NCI-H446 (cell line): Measurements from ENCODE around the gene SPTLC1.

Experiments used
- DNase-seq, 2 experiments: peaks; one replicate each; lab custom pipeline; 2025; lab: John Stamatoyannopoulos, UW

SPTLC1 gene

DNA sequence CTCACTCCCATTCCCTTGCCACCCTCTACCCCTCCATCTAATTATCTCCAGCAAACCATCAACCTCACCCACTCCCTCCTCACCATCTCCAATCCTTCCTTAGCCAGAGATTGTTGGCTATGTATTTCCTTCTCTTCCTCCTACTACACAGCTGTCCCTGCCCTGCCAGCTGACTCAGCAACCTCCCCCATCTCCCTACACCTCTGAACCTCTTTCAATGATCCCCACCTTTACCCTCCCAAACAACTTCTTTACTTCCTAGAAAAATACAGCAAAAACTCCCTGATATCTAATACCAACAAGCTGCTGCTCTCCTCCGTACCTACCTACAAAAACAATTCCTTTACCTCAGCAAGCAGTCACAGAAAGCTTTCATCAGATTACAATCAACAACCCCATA, 37.3 kb downstream of the SPTLC1 start:
- DNase-seq, result no peak

DNA sequence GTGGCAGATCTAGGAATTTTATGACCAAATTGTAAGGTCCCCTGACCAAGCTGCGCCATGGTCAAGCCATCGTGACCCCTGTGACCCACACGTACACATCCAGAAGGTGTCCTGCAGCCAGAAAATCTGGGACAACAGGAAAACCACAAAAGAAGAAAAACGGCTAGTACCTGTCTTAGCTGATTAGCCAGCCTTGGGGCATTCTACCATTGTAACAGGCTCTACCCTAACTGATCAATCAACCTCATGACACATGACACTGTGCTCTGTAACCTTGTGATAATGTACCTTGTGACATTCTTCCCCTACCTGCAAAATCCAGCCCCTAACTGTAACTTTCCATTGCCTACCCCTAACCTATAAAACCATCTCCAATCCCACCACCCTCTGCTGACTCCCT, 43.6 kb downstream of the SPTLC1 start:
- no peak for DNase-seq

DNA sequence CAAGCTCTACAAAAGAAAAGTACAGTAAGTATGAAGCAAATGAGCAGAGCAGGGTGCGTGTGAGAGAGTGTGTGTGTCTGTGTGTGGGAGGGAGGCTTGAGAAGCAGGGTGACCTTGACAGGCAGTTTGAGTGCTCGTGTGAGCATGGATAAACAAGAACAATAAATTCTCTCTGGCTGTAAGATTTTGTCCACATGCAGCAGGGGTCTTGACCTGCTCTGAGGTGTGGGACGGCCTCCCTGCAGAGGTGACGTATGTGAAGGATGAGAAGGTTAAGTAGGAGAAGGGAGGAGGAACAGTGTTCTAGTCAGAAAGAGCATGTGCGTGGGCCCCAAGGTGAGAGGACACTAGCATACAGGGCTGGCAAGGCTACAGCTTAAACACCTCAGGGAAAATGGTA, 49.0 kb downstream of the SPTLC1 start:
- no peak for DNase-seq

DNA sequence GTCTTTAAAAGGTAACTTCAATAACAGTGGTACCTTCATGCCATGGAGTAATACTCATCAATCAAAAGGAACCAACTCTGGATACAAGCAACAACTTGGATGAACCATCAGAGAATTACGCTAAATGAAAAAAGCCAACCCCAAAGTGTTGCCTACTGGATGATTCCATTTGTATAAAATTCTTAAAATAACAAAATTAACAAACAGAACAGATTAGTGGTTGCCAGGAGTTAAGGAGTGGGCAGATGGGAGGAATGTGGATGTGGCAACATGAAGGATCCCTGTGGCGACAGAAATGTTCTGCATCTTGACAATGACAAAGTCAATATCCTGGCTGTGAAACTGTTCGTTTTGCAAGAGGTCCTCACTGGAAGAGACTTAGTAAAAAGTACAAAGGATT, 50.5 kb downstream of the SPTLC1 start:
- peak in 1 of 2 experiments; percentile 1 for DNase-seq

DNA sequence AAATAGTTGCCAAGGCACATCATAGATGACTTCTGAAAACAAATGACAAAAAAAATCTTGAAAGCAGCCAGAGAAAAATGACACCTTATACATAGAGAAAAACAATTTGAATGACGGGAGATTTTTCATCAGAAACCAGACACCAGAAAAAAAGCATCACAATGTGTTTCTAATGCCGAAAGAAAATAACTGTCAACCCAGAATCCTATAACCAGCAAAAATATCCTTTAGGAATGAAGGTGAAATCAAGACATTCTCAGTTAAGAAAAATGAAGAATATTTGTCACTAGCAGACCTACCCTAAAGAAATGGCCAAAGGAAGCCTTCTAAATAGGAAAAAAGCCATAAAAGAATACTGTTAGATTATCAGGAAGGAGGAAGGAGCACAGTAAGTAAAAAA, 54.0 kb downstream of the SPTLC1 start:
- no peak for DNase-seq

DNA sequence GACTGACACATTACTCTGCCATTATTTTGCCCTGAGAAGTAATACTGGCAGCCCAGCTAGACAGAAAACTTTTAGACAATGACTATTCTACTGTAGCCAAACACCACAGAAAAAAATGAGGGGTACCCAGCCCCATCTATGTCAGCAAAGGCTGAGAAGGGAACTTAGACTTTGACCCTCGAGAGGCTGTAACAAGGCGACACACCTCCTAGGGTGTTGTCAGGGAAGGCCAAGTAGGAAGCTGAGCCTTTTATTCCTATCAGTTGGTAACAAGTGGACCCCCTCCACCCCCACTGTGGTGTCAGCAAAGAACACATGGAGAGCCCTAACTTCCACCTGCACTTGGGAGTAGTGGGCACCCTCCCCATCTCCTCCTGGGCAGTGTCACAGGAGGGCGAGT, 55.6 kb downstream of the SPTLC1 start:
- no peak for DNase-seq

DNA sequence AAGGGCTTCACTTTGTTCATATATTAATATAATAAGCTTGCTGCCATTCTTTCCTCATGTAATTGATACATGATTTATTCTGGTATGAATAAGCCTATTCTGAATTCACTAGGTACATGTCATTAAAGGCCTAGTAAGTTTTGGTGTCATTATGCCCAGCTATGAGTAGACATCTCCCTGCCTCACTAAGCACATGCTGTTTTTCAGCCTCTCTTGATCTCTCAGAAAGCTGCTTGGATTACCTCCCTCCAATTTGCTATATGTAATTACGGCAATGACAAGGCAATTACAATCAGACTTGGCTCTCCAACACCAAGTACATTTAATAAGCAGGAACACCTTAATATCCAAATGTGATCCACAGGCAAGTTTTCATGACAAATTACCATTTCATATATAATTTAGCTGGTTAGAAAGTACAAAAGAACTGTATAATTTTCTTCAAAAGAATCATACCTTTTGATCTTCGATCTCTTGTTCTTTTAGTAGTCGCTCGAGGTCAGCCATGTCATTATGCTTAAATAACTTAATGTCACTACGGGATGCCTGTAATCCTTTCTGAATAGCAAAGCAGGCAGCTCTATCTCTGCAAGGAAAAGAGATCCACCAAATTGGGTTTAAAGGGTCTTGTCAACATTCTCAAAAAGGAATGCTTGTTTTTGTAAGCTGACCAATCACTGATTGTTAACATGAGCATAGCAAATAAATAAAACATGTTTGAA, 56.3 kb downstream of the SPTLC1 start:
- DNase-seq, result no peak

DNA sequence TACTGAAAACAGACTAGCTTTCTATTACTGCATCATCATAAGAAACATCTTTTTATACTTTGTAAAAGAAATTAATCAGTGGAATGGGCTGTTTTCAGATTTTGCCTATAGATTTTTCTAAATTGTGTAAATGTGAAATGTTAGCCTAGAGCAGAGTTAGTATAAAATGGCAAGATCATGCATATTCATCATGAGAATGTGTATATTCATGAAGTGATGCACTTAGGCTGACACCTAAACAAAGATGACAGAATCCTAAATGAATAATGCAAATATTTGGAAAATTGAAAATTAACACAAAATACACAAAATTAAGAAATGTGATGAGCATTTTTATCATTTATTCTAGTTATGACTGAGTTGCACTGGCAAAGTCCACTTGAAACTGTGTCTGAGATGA, 57.2 kb downstream of the SPTLC1 start:
- no peak for DNase-seq

DNA sequence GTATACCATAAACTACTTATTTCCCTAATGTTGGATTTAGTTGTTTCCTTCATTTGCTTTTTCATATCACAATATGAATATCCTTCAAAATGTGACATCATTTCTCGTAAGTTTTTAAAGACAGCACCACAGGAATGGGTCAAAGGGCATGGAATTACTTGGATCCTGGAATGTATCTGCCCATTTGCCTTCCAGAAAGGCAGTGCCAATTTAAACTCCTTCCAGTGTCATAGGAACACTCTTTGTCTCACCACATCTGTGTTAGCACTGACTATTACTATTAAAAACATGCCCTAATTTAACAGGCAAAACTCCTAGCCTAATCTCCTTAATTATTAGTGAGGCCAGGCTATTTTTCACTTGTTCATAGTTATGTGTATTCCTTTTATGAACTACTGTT, 58.0 kb downstream of the SPTLC1 start:
- no peak for DNase-seq

DNA sequence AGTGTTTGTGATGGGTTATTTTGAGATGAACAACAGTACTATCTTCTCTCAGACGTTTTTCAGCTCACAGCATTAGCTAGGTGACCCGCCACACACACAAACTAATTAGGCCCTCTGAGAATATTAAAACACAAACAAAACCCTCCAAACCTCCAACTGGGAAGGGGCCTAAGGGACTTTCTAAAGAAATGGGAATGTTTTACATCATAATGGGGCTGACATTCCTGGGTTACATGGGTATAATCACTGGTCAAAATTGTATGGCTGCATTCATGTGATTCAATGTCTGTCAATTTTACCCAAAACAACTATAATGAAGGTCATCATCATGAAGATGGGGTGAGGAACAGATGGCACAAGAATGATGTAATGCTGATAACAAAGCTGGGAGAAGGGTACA, 59.6 kb downstream of the SPTLC1 start:
- DNase-seq, result no peak

DNA sequence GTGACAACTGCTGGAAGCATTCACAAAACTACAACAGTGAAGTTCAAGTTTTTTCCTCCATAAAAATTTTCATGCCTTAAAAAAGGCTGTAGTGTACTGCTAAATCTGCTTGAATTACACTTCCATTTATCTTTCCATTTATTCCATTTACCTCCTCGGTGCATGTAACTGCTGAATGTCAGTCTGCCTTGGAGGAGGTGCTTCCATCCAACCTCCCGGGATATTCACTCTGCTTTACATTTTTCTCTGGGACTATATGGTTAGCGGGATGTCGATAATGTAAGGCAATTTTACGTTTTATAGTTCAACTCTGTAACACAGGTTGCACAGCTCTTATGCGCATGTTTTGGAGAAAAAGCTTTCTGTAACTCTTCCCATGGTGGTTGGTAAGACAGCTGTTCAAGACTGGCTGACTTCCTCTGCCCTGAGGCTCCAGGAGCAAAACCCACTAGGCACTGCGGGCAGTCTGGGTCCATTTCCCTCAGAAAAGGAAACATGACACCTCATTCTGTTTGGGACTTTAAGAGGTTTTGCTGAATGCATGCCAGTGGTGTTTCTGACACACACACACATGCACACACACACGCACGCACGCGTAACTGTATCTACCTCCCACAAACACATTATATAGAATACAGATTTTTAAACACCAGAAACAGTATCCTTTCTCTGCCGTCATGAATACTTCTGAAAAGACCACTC, 66.1 kb downstream of the SPTLC1 start:
- no peak for DNase-seq

DNA sequence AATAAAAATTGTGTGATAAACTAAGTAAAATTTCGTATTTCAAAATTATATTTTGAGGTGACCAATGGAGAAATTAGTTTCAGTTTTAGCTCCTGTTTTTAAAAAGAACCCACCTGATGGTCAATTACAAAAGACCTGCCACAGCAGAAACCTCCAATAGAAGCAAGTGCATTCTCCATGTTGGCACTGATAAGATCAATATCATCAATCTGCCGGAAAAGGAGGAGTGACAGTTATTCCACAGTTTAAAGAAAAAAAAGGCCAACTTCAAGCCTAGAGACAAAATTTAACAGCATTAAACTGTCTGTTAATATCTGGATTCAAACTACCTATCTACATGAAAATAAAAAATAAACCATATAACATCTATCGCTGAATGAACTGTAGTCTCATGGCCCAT, 67.7 kb downstream of the SPTLC1 start:
- no peak for DNase-seq

DNA sequence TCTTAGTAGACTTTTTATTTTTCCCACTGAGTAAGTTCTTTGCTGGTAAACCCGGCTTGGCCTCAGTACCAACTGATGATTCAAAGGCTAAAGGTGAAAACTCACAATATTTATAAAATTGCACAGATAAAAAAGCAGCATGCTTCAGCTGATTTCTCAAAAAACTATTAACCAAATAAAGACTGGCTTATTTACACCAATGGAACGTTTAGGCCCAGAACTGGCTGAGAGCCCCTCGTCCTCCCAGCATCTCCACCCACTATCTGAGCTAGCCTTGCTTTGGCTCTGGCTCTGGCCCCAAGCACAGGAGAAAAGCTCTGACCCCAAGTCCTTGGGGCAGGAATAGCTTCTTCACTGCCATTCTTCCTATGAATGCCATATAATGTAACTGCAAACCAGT, 68.5 kb downstream of the SPTLC1 start:
- DNase-seq, result no peak

DNA sequence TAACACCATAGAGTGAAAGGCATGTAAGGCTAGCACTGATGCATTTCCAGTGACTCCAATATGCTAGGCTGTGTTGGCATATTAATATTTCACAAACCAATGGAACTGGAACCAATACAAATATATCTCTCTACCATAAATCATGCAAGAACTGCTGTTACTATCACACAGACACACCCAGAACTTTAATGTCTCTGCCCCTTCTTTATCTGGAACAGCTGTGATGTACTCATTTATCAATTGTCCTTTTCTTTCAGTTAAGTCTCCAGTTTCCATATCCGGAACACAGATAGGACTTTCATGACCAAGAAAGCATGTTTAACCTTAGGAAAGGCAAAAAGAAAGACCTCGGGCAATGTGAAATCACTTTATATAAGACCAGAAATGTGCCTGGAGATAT, 70.3 kb downstream of the SPTLC1 start:
- DNase-seq, result no peak

DNA sequence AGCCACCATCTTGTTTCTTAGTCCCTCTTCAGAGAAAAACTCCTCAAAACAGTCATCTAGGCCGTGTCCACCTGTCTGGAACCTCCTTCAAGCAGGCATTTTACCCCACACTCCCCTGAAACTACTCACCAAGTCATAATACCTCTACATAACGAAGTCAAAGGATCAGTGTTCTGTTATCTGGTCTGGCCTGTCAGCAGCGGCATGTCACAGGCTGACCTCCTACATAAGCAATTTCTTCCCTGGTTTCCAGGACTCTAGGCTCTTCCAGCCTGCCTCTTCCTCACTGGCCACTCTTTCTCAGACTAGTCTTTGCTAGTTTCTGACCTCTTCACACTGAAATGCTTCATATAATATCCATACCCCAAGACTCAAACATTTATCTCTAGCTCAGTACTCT, 72.2 kb downstream of the SPTLC1 start:
- no peak for DNase-seq

DNA sequence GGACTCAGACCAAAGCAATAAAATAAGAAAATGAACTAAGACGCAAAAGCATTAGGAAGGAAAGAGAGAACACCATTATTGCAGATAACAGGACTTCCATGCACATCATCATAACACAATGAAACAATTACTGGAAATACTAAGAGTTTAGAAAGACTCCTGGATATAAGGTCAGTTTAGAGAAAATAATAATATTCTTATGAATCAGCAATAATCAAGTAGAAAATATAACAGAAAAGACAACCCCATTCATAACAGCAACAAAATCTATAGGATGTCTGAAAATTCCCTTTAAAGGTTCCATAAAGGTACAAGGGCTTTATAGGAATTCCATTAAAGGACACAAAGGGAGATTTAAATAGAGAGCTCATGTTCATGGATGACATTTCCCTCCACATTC, 73.0 kb downstream of the SPTLC1 start:
- no peak for DNase-seq

DNA sequence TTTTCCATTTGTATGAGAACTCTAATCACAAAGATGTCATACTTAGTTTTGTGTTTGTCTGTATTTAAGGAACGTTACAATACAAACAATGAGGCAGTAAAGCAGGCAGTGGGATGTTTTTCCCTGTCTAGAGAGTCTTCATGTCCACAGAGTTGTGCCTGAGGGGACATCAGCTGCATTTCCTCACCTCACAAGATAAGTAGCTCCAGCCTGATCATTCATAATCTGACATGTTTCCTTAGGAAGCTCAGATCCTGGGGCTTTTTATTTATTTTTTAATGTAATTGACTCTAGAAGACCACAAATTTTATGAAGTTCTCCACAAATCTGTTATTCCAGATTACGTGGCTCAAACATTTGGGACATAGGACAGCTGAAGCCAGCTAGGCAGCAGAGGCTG, 78.5 kb downstream of the SPTLC1 start:
- no peak for DNase-seq

DNA sequence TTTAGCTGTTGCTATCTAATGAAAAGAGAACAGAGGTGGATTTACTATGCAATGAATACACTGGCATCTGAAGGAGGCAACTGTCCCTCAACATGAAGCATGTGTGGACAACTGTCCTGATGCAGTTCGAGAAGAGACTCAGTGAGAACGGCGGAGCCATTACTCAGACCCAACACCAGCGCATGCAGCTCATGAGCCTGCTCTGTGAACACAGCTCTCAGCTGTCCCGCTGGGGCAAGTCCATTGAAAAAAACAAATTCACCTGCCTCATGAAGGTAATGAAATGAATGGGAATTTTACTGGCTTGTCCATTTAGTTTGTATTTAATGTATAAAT, 78.8 kb downstream of the SPTLC1 start:
- DNase-seq, result no peak

DNA sequence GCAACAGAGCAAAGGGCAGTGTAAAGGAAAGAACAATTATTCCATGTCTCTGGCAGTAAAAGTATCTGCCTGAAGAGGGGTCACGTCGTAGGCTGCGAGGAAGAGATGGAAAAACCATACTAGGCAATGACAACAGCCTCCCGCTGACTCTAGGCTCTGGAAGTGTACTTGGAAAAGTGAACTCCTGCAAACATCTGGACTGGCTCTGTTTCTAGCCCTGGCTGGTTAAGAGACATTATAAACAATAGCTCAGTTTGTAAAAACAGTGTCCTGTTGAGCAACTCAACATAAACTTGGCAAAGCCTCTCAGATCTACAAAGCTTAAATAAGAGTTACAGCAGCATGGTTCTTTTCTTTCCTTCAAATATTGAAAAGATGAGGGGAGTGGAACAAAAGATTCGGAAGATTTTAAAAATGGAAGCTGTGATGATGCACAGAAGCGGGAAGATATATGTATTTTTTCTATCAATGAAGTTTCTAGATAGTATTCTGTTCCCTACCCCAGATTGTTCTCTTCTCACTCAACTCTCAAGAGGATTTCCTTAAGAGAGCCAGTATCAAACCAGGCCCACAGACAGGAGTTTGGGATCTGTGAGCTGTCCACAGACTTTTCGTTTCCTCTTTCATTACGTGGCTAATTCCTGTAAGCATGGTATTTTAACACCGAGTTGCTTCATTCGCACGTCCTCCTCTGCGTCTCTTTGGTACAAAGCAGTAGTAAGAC, 79.4 kb downstream of the SPTLC1 start:
- DNase-seq, result no peak

DNA sequence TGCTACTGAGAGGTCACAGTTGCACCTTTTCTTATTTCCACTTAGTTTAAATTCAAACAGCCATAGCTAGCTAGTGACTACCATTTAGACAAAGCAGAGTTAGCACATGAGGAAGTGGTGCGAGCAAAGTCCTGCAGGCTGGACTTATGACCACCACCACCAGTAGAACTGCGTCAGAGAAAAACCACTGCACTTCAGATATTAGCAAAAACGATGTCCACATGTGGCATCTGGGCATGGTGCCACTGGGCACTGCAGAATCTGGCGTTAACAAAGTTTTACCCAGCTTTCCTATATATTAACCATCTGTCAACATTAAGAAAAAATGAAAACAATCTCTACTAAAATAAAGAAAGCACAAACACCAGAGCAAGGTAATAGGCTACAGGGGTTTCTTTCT, 80.1 kb downstream of the SPTLC1 start:
- DNase-seq, result no peak

DNA sequence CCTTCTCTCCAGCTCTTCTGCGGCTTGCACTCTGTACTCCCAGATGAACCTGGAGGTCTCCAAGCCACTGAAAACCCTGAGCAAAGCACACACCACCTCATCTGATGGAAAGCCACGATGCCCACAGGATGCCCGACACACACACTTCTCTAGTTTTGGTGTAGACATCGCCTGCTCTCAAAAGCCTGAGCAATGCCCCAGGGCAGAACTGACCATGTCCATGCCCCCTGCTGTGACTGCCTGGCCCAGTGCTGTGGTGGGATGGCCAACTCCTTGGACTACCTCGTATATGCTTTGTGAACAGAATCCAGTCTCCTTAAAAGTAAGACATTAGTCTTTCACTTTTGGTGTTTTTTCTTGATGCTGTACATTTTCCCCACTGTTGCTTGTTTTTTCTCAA, 81.2 kb downstream of the SPTLC1 start:
- no peak for DNase-seq

DNA sequence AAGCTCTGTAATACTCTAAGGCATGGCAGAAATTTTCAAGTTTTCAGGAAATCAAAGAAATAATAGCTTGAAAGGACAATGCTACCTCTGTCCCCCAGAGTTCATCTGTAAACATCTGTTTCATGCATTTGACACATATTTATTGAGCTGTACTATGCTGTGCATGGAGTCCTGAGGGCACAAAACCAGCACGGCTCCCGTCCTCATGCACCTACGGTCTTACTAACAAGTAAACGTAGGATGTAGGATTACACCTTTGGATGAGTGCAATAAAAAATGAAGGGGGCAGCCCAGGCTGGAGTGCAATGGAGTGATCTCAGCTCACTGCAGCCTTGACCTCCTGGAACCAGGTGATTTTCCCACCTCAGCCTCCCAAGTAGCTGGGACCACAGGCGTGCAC, 81.9 kb downstream of the SPTLC1 start:
- DNase-seq, result no peak

DNA sequence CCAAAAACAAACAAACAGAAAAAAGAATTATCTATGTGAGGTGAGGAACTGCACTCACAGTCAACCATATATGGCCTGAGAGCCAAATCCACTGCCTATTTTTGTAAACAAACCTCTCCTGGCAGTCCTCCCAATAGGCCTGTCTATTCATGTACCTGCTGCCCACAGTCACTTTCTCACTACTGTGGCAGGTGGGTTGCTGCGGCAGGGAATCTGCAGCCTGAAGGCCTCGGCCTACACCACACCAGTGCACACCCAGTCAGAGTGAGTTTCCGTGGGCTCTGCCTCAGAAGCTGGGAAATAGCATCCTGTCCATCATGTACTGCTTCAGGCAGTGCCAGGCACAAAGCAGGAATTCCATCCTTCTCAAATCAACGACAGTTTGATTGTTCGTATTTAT, 82.3 kb downstream of the SPTLC1 start:
- no peak for DNase-seq

DNA sequence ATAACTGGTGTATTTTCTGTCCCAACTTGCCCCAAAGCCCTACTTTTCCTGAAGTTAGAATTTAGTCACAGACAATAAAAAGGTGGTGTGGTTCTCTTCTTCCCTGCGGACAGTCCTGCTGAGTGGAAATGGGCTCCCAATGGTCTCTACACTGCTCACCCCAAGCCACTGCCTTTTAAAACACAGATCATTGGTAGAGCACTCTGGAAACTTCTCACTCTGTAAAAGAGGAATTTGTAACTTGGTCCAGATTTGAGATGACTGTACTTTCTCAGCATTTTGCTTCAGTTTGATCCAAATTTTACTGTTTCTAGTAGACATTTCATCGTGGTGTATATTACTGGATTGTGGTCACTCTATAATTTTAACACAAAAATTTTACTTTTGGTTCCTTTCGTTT, 84.8 kb downstream of the SPTLC1 start:
- DNase-seq, result no peak
